GM21723 (cell line): ENCODE results near the gene GCNA.
A peak's percentile ranks its signal among the peaks of the same experiment; 100 is the strongest.

Experiments used
- ATAC-seq: cut with Tn5 transposase; IDR thresholded peaks from one replicate; pipeline ENCODE4 v1.9.1; 2021; ENCODE audit warnings: mild to moderate bottlenecking, moderate library complexity; ENCODE audit not compliant: unreplicated experiment

The GCNA gene

DNA sequence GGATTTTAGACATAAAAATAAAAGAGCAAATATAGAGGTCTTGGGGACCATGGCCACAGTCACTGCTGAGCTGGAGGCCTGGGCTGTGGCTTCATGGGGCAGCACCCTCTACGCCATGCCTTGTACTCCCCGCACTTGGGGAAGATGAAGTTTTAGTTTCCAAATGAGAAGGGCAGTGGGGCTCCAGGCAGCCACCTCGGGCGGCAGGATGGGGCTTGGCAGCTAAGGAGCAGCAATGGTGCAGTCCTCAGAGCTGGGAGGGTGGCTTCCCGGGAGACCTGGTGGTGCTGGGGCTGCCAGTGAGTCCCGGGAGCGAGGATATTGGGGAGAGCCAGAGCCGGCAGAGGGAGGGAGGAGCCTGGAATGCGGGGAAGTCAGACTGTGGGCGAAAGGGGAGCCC is 37.7 kb downstream of the GCNA start:
- ATAC-seq = no peak

DNA sequence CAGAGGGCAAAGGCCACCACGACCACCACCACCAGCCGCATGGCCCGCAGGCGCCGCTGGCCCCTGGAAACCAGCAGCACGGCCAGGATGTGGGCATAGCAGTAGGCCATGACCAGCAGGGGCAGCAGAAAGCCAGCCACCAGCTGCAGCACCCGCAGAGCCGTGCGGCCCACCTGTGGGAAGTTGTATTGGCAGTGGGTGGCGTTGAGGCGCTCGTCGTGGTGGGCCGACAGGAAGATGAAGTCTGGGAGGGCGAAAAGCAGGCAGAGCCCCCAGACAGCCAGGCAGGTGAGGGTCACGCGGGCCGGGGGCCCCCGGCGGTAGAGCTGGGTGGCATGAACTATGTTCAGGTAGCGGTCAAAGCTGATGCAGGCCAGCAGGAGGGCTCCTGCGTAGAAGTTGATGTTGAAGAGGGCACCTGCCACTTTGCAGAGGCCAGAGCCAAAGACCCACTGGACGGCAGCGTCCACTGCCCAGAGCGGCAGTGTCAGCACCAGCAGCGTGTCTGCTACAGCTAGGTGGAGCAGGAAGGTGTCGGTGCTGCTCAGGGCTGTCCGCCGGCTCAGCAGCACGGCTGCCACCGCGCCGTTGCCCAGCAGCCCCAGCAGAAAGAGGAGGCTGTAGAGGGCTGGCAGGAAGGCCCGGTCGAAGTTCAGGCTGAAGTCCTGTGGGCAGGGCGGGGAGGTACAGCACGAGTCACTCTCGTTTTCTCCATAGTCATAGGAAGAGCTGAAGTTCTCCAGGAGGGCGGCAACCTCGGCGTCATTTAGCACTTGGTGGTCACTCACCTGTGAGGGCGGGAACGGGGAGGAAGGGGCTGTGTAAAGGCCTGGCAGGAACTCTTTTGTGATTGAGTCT is 38.7 kb downstream of the GCNA start:
- no peak for ATAC-seq

DNA sequence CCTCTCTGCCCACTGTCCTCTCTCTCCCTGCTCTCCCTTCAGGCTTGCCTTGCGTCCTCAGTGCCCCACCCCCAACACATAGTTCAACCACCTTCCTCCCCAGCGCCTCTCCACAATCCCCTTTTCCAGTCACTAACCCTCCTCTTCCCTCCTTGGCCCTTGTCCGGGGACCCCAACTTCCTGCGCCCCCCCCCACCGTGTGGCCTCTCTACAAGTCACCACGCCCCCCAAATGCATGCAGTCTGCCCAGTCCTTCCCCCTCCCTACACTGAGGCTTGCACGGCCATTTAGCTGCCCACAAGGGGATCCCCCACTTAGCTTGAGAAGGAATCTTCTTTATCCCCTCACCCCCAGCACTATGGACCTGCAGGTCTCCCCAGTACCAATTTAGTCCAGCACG is 39.5 kb downstream of the GCNA start:
- ATAC-seq = no peak

DNA sequence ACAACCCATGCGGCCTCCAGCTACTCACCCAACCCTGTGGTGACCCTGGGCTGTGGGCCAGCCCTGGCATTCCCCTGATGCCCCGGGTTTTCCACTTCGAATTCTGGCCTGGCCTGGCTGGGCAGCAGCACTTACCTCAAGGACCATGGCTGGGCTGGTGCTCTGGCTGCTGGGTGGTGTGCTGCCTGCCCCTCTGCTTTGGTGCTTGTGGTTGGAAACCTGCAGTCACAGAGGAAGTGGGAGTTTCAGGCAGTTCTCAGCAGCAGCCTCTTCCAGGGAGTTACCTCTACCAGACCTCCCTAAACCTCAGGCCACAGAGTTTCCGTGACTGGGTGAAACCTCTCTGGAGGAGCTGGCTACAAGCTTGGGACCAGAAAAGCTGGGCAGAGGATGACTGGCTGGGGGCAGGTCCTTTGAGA is 40.1 kb downstream of the GCNA start, which contains the start of gene CXCR3:
Gene CXCR3, minus strand, starts transcription at position 209 of the 419 bp plus-strand sequence. Its CDS starts 62 bp downstream, at position 147.
- ATAC-seq = peak; percentile 55

DNA sequence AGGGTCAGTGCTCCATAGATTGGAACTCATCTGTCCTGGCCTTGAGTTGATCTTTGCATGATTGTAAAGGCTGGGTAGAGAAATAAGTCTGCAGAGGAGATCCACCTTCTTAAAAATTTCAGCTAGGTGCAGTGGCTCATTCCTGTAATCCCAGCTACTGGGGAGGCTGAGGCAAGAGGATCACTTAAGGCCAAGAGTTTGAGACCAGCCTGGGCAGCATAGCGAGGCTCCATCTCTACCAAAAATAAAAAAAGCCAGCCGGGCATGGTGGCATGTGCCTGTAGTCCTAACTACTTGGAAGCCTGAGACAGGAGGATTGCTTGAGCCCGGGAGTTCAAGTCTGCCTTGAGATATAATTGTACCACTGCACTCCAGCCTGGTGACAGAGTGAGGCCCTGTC is 40.5 kb downstream of the GCNA start:
- no peak for ATAC-seq

DNA sequence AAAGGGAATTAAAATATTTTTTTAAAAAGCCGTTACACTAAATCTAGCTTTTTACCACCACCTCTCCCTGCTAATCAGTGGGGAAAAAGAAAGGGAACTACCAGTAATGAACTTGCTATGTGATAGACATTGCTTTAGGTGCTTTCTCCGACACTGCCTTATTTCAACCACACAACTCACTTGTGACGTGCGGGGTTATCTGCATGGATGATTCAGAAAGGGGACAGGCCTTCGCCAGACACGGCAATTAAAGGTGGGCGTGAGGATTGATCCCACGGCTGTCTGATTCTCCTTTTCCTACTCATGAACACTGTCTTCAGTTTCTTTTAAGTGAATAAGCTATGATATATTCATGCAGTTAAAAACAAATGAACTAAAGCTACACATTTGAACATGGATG is 41.0 kb downstream of the GCNA start:
- no peak for ATAC-seq

DNA sequence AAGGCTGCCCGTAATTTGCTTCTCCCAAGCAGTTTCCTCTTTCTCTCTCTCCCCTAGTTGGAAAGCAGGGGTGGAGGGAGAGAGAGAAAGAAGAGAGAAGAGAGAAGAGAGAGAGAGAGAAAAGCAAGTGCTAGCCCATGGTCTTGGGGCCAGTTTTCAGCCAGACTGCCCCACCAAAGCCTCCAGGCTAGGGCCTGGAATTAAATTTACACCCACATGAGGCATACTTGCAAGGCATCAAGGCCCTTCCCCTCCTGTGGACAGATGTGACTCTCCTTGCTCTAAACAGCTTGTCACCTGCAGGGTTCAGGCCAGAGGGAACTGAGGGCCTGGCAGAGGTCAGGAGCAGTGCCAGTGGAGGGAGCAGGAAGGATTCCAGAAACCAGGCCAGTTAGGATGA is 41.7 kb downstream of the GCNA start:
- no peak for ATAC-seq

DNA sequence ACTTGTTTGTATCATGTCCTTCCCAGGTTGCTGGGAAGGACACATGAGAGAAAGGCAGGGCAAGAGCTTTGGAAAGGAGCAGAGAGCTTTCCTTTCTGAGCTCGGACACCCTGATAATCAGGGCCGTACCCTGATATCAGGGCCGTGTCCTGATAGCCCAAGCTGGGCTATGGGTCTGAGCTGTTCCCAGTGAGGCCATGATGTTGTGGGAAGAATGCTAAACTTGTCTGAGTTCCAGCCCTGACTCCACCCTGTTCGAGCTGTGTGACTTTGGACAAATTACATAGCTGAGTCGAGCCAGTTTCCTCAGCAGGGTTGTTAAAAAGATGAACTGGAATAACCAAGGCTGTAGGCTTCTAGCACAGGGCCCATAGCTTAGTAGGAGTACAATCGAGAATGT is 43.4 kb downstream of the GCNA start:
- no peak for ATAC-seq

DNA sequence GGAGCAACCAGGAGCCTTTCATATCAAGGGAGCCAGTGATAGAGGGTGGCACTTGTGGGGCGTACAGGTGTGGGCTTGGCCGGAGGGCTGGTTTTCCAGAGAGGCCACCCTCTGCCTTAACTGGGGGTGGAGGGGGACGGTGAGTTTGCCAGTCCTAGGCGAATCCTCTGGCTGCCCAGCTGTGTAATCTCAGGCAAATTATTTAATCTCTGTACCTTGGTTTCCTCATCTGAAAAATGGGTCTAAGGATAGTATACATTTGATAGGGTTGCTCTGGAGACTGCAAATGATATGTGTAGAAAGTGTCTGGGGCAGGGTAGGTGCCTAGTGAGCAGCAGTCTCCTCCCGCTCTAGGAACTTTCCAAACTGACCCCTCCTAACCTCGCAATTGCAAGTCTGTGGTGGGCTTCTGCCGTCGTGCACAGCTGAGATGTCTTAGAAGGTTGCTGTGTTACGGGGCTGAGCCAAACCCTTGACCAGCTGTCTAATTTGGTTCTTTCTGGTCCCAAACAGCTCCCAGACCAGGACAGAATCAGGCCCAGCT is 43.9 kb downstream of the GCNA start:
- ATAC-seq = no peak

DNA sequence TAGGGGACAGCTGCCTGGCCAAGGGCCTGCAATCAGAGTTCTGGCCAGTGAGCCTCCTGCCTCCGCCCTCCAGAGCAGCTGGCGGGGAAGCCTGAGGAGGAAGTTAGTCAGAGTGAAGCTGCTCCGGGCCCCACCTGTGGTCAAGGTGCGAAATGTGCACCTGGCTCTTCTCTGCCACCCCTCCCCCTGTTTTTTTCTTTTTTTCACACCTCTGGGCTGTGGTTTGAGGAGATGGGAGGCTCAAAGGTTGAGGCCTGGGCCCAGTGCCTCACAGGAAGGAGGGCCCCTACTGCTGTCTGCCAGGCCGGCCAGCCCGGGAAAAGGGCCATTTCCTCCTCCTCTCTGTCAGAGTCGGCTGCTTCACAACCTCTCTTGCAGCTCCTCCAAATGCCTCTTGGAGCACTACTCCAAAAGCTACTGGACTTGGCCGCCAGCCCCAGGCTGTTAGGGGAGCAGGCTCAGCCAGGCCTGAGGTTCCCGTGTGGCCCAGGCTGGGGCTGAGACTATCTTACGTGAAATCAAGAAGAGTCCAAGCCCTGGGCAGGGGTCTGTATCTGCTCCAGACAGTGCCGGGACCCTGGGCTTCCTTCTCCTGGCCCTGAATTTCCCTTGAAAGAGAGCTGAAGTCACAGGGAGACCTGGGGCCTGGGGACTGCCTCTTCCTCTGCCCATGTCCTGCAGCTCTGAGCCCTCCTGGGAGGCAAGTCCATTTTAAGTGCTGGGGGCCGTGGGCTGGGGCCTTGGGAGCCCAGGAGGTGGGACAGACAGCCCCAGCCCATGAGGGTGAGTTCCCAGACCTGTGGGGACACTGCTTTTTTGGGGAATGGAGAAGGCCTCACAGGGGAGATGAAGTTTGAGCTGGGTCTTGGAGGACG is 44.6 kb downstream of the GCNA start:
- peak; percentile 56 for ATAC-seq

DNA sequence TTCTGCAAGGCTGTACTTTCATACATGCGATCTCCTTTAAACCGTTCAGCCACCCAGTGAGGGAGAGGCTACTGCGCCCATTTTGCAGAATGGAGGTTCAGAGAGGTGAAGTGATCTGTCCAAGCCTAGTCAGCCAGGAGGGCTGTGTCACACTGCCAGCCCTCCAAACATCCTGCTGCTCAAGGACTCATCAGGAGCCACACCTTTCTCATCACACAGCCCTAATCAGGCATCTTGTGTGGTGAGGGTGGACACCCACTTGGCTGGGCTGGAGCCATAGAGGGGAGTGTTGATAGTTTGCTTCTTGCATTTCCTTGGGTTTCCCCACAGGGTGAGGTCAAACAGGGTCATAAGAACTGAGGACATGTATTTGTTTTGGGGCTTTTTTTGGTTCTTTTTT is 45.5 kb downstream of the GCNA start:
- ATAC-seq = no peak

DNA sequence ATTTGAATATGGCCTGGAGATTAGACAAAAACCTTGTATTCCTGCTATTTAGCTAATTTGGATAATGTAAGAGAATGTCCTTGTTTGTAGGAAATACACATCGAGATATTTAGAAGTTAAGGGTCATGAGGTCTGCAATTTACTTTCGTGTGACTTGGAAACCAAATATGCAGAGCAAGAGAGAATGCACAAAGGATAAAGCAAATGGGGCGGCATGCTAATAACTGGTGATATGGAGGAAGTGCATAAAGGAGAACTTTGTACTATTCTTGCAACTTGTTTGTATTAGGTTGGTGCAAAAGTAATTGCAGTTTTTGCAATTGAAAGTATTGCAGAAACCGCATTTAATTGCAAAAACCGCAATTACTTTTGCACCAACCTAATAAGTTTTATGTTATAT is 47.2 kb downstream of the GCNA start:
- no peak for ATAC-seq

DNA sequence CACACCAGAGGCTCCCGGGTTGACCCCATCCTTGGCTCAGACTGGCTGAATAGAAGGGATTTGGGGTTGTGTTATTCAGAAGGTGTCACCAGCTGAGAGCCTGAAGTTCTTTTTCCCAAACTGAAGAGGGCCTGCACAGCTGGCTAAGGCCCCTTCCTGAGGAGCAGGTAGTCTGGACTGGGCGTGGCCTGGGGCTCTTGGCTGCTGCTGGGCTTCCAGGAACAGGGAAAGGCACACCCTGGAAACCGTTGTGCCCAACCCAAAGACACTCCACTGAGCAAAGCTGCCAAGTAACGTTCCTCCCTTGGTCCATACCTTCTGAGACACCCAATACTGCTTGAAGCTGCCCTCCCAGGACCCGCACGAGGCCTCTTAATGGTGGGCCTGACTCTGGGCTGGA is 48.3 kb downstream of the GCNA start:
- no peak for ATAC-seq

DNA sequence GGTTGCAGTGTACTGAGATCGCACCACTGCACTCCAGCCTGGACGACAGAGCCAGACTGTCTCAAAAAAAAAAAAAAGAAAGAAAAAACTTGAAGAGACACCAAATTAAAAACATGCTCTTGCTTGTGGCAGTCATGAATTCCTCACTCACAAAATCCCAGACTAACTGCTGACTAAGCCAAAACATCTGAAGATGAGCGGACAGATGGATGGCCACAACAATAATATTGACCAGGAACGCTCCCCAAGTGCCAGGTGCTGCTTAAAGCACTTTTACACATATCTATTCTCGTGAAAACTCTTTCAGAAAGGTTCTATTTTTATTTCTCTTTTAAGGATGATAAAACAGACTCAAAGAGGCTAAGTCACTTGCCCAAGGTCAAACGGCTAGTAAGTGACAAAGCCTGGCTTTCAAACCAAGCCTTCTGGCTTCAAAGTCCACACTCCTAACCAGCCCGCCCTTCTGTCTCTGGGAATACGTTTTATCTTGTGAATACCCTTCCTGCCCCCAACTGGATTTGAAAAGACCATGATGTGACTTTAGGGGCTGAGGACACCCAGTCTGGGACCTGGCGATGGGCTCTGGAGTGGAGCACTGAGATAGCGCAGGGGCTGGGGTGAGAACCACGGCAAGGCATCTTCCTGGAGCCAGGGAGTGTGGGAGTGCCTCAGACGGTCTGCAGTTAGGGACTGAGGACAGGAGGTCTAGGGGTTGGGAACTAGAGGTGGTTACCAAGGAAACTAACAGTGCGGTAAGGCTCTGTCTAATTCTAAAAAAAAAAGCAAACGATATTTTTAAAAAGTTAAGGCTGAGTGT is 49.6 kb downstream of the GCNA start:
- ATAC-seq = no peak

DNA sequence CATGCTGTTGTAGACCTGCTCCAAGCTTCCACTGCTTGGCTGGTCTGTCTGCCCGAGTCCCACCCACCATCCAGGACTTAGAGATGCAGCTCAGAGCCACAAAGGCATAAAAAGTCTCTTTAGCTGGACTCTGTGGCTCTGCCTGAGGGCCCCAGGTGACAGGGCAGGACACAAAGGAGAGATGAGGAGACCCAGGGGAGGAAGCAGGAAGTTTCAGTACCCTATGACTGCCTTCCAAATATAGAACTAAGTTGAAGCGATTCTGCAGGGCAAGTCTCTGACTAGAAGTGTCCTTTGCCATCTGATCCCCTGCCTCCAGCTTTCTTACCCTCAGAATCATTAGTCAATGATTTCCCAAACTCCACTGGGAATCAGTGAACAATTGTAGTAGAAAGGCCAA is 51.2 kb downstream of the GCNA start:
- ATAC-seq = peak; percentile 79

DNA sequence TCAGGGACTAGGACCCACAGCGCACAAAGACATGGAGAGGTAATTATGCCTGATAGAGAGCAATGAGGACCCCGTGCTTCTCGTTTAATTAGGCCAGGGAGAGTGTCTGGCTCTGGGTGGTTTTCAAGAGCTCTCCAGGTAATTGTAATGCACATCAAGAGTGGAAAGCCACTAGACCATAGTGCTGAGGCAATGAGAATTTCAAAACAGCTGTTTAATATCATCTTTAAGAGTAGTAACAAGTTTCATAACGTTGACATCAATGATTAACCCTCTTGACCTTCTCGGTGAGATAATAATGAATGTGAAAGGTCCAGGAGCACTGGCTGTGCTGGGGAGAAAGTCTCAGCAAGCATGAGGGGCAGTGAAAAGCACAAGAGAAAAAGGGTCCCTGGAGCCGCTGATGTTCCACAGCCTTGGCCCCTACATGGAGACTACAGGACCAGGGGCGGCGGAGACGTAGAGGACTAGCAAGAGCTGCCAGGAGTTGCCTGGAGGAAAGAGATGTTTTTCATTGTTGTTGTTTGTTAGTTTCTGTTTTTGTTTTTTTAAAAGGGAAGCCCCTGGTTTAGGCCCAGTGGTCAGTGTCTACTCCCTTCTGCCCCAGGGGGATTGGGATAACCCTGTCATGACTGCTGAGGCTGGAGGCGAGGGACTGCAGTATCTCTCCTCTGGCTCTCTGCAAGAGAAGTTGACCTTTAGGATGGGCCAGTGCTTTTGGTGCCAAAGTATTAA is 54.9 kb downstream of the GCNA start:
- ATAC-seq = no peak

DNA sequence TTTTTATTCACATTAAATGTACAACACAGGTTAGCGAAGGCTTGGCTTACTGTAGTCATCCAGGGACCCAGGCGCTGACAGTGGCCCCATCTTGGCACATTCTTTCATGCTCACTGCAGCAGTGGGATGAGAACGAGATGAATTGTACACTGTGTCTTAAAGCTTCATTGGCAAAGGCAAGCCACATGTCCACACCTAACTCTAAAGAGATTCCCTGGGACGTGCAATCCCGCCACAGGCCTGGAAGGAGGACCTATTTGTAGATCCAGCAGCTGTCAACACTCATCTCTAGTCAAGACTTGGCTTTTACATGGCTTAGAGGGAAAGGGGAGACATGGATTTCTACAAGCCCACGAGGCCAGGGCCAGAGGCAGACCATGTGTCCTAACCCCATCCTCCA is 56.1 kb downstream of the GCNA start:
- ATAC-seq = no peak

DNA sequence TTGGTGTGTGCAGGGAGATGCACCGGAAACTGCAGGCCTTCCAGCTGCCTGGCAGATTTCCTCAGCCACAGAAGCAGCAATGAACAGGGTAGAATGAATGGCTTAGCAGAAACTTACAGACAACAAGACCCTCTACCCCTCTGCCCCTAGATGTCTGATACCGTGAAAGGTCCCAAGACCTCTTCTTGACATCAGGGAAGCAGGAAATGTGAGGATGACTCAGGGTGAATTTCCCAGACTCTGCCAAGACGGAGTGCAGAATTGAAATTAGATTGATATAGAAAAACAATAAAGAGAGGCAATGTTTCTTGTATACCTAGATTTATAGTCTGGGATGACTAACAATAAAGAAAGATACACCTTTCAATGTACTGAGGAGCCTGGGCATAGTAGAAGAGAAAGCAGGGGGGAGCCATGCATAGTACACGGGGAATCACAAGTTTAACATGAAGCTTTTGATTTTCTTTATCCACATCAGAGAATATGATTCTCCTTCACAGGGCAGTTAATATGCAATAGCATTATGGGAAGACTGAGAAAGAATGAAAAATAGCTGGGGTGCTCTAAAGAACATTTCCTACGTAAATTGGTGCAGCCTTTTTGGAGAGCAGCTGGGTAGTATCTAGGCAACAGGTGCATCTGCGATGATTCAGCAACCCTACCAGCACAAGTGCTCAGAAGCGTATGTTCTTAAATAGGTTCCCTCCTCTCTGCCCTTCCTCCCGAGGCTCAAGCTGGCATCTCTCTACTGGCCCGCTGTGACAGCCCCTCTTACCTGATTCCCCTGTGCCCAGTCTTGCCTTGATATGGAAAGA is 58.4 kb downstream of the GCNA start:
- peak; percentile 58 for ATAC-seq

DNA sequence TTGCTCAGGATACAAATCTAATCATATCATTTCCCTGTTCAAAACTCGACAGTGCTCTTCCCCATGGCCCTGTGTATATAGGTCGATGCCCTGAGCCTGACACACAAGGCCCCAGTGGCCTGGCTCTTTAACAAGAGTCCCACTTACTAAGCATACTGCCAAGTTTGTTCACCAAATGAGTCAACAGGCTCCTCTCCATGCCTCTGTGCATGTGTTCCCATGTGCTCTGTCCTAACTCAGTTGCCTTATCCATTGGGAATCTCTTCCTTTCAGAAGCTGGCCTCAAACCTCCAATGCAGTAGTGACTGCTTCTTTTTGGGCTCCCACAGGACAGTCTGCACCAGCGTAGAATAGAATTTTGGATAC is 59.0 kb downstream of the GCNA start:
- ATAC-seq = peak; percentile 38
